Measurements from ENCODE around the gene TTLL13.
"Not testable (repeated sequence)": the region's sequence is repeated elsewhere in the genome, so short reads cannot be mapped to it uniquely, and the experiment has no call there.

The TTLL13 gene

DNA sequence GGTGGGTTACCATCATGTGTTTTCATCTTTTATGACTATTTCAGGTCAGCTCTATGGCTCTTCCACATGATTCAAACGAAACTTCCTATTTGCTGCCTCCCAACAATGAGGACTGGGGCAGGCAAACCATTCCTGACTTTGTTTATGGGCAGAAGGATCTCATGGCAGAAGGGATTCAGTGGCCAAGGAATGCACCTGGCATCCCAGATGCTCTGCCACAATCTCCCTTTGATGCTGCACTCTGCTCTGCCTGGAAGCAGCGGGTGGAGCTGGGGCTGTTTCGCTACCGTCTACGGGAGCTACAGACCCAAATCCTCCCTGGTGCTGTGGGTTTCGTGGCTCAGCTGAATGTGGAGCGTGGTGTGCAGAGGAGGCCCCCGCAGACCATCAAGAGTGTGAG lies 8.5 kb upstream of the TTLL13 start:
- no peak for DNase-seq

DNA sequence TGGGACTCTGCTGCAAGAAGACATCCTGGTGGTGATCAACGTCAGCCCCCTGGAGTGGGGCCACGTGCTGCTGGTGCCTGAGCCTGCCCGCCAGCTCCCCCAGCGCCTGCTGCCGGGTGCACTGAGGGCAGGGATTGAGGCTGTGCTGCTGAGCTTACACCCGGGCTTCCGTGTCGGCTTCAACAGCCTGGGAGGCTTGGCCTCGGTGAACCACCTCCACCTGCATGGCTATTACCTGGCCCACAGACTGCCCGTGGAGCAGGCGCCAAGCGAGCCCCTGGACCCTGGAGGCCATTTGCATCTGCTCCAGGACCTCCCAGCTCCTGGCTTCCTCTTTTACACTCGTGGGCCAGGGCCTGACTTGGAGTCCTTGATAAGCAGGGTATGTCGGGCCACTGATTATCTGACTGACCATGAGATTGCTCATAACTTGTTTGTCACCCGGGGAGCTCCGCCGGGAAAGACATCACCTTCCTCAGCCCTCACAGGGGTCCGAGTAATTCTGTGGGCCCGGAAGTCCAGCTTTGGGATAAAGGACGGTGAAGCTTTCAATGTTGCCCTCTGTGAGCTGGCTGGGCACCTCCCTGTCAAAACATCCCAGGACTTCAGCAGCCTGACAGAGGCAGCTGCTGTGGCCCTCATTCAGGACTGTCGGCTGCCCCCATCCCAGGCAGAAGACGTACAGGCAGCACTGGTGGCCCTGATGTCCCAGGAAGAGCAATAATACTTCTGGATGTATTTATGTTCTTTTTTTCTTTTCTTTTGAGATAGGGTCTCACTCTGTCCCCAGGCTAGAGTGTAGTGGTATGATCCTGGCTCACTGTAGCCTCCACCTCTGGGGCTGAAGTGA lies 7.8 kb upstream of the TTLL13 start:
- DNase-seq = no peak

DNA sequence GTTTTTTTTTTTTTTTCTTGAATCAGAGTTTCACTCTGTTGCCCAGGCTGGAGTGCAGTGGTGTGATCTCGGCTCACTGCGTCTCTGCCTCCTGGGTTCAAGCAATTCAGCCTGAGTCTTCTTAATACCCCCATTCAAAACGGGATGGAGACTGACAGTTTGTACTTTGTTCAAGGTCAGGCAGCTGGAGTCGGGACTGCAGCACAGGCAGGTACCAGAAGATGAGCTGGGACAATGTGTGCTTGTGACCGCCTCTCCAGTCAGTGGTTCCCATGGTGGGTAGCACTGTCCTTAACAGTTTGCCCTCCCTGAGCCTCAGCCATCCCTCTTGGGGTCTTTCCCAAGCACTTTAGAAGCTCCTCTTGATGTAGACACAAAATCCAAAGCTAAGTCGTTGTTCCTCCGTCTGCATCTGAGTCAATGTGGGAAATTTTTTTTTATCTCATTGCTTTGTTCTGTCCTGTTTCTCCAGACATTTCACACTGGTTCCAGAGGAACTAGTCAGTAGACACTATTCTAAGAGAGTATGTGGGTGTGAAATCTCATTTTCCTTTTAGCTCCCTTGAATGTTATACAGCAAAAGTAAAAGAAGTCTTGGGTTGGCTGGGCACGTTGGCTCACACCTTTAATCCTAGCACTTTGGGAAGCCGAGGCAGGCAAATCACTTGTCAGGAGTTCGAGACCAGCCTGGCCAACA lies 5.3 kb upstream of the TTLL13 start:
- DNase-seq = no peak

DNA sequence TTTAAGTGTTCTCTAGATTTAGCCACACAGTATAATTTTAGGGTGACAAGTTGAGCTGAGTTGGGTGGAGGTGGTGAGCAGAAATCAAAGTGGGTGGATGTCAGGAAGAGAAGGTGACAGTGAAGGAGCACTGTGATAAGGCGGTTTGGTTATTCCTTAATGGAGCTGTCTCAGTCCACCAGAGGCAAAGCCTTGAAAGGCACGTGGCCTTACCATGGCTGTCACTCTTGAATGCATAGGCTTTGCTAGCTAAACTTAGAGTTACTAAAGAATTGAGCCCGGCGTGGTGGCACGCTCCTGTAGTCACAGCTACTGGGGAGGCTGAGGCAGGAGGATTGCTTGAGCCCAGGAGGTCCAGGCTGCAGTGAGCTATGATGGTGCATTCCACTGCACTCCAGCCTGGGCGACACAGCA lies 560 bp upstream of the TTLL13 start:
- no peak for DNase-seq

DNA sequence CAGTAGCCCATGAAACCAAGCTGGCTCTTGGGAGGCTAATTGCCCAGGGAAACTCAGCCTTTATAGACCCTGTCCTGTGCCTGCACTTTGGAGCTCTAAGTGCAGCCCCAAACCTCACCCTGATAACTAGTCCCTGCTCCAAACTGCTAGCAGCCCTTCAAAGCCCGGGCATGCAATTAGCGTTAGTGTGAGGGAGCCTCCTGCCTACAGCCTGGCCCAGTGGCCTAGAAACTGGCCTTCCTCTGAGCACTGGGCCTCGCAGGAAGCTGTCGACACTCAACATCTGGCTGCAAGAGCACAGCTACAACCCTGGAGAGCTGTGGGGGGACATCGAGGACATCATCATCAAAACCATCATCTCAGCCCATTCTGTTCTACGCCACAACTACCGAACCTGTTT lies 8.4 kb downstream of the TTLL13 start:
- no peak for DNase-seq

DNA sequence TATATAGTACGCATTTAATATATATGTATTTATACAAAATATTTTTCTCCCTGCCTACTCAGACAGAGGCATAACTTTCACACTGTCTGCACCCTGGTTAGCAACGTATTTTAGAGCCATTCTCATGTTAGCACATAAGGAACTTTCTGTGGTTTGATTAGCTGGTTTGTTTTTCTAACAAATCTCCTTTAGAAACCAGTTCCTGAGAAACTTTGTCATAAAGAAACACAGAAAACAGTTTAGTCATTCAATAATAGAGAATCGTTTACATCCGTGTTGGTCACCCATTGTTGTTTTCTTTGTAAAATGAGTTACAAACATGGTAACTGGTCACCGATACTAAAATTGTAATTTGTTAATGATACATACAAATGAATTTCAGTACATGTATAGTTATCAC lies 10.2 kb downstream of the TTLL13 start:
- DNase-seq = no peak

DNA sequence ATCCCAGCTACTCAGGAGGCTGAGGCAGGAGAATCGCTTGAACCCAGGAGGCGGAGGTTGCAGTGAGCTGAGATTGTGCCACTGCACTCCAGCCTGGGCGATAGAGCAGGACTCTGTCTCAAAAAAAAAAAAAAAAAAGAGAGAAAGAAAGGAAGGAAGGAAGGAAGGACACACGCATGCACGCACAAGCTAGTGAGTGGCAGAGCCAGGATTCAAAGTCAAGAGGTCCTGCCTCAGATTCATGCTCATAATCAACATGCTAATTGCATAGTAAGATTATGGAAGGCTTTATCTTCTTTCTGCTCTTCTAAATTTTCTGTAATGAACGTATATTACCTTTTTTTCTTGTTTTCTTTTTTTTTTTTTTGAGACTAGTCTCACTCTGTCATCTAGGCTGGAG lies 11.4 kb downstream of the TTLL13 start:
- DNase-seq = not testable (repeated sequence)

DNA sequence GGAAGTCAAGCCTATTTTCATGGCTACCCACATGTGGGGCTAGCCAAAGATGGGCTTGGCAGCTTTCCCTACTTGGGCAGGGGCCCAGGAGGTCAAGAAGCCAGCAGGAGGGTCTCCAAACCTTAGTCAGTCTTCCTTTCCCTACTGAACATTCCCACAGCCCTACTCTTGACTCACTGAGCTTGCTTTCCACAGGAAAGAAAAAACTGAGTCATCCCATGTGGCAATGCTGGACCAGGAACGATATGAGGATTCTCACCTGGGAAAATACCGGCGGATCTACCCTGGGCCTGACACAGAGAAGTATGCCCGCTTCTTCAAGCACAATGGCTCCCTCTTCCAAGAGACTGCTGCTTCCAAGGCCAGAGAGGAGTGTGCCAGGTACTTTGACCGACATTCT lies 12.5 kb downstream of the TTLL13 start:
- no peak for DNase-seq

DNA sequence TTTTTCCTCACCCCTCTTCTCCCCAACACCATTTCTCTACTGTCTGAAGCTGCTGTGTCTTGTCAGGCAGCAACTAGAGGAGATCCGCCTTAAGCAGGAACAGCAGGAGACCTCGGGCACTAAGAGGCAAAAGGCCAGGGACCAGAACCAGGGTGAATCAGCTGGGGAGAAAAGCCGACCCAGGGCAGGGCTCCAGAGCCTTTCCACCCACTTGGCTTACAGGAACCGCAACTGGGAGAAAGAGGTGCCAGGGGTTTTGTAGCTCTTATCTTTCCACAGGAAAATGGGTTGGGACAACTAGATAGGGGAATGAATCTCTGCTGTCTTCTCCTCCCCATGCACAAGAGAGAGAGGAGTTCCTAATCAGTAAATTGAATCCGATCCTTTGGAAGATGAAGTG lies 13.1 kb downstream of the TTLL13 start:
- no peak for DNase-seq

DNA sequence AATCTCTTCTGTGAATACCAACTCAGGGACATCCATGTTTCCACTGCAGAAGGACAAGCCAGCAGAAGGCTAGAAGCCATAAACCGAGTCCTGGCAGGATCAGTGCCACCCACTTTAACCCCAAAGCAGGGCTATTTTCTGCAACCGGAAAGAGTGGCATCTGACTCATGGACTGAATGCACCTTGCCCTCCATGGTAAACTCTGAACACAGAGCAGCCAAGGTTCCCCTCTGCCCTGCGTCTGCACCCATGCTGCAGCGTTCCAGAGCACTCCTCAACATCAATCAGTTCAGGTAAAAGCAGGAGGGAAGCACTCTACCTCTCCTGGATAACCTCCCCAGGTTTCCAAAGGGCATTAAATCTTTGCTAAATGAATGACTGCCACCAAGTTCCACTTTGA lies 15.3 kb downstream of the TTLL13 start:
- no peak for DNase-seq

DNA sequence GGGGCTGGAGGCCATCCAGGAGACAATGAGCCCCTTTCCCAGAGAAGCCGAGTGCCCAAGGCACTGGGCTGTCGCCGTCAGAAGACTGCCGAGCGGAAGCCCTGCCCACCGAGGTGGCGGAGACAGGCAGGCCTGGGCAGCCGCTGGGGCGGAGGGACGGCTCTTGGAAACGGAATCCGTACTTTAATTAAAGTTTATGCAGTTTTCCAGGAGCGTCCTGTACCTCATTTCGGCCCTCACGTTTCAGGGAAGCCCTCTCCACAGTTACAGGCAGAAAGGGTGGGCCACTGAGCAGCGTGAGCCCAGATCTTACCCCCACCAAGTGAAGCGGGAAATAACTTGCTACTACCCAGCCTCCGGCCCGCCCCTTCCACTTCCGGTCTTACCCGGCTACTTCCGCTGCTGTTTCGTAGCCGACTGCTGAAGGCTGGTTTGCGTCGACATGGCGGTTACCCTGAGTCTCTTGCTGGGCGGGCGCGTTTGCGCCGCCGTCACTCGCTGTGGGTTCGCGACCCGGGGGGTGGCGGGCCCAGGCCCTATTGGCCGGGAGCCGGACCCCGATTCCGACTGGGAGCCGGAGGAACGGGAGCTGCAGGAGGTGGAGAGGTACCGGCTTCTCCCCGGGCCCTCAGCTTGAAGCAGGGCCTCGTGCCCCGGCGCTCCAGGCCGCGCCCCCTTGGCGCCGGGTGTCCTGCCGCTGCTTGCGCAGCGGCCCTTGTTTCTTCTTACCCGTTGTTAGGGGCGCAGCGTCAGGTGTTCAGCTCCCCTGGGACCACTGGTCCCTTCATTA lies 16.1 kb downstream of the TTLL13 start, which contains the start of gene NGRN:
Gene NGRN, plus strand, starts transcription at position 402 of the 790 bp plus-strand sequence. Its CDS starts 41 bp downstream, at position 443.
- peak; percentile 92 for DNase-seq

DNA sequence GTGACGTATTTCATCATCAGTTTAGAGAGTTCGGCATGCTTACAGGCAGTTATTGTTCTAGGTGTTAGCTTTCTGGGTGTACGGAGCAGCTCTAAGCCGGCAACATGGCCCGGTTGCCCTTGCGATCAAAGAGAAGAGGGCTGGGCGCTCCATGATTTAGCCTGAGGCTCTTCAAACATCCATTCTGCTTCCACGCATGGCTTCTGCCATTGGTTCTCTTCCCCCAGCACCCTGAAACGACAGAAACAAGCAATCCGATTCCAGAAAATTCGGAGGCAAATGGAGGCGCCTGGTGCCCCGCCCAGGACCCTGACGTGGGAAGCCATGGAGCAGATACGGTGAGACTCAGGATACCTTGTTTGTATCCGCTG lies 16.7 kb downstream of the TTLL13 start:
- DNase-seq = peak; percentile 46

DNA sequence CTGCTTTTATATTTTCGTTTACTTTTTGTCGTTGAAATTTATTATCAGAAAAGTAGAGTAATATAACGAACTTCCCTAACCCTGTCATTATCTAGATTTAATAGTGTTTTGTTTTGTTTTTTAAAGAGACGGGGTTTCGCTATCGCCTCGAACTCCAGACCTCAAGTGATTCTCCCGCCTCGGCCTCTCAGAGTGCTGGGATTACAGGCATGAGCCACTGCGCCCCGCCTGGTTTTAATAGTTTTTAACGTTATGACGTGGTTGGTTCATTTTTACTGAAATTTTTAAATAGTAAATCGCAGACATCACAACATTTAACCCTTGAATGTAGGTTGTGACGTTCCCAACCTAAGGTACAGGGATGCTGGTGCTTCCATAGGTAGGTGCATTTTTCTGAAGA lies 17.1 kb downstream of the TTLL13 start:
- DNase-seq = peak; percentile 19

DNA sequence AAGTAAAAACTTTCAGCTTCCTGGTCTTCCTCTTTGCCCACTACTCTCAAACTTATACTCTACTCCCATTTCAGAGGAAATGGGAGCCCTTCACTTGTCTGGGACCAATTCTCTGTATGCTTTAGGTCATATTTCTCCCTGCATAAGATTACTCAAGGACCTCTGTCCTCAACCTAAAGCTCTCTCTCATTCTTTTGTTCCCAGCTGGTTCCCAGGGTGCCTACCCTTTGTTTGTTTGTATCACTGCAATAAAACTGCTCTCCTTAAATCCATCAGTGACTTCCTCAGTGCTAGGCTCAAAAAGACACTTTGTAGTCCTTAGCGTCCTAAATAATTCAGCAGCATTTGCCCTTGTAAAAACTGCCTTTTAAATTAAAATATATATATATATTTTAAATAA lies 19.1 kb downstream of the TTLL13 start:
- DNase-seq = no peak

DNA sequence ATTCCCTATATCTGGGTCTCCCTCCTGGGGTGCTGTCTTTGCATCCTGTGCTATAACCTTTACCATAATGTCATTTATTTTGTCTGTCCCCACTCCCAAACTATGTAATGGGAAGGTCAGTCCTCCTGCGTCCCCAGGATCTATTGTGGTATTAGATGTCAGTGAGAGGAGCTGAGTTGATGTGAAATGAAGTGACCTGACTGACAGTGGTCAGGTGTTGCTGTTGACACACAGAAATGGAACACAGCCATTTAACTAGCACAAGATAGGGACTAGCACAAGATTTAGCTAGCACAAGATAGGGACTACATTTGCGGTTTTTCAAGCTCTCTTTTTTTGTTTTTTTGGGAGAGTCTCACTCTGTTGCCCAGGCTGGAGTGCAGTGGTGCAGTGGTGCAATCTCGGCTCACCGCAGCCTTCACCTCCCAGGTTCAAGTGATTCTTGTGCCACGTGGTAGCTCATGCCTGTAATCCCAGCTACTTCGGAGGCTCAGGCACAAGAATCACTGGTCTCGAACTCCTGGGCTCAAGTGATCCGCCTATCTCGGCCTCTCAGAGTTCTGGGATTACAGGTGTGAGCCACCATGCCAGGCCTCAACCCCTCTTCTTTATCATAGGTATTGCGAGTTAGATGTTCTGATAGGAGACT lies 21.3 kb downstream of the TTLL13 start:
- no peak for DNase-seq

DNA sequence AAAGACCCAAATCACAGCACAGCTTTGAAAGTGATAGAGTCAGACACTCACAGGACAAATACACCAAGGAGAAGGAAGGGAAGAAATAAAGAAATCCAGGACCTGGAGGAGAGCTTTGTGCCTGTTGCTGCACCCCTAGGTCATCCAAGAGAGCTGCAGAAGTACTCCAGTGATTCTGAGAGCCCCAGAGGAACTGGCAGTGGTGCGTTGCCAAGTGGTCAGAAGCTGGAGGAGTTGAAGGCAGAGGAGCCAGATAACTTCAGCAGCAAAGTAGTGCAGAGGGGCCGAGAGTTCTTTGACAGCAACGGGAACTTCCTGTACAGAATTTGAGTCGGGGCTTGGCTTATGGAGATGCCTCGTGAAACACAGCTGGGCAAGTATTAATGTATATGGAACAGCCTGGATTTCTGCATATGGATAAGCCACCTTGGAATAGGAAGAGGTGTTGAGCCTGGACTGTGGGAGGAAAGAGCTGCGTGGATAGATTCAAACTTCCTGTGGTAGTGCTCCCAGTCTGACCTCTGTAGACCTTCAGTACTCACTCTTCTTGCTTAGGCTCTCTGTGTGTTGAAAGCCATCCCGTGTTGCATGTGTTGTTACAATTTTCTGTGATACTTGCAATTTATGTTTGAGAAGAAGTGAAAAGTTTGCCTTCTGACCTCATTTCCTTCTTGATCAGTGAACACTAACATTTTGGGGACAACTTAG lies 22.3 kb downstream of the TTLL13 start:
- no peak for DNase-seq

DNA sequence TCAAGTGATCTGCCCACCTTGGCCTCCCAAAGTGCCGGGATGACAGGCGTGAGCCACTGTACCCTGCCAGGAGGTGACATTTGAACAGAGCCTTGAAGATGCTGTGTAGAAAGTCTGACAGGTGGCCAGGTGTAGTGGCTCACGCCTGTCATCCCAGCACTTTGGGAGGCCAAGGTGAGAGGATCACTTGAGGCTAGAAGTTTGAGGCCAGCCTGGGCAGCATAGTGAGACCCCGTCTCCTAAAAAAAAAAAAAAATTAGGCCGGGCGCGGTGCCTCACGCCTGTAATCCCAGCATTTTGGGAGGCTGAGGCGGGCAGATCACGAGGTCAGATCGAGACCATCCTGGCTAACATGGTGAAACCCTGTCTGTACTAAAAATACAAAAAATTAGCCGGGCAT lies 29.1 kb downstream of the TTLL13 start:
- DNase-seq = not testable (repeated sequence)

DNA sequence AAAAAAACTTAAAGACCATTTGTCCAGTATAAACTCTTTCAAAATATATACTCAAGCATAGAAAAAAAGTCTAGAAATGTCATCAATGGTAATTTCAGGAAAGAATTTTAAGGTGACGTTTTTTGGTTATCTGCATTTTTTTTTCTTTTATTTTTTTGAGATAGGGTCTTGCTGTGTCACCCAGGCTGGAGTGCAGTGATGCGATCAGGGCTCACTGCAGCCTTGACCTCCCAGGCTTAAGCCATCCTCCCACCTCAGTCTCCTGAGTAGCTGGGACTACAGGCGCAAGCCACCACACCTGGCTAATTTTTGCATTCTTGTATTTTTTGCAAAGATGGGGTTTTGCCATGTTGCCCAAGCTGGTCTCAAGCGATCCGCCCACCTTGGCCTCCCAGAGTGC lies 31.4 kb downstream of the TTLL13 start:
- not testable (repeated sequence) for DNase-seq

DNA sequence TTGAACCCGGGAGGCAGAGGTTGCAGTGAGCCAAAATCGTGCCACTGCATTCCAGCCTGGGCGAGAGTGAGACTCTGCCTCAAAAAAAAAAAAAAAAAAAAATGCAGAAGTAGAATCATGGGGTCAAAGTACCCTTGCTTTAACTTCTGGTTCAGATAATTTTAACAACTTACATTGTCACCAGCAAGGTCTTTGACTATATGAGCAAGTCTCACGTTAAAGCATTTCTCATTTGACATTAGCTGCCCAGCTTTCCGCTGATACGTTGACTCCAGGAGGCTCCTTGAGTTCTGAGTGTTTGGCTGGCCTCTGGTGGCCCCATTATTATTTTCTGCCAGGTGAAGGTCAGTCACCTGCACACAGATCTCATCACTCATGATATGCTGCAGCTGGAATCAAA lies 32.3 kb downstream of the TTLL13 start:
- not testable (repeated sequence) for DNase-seq

DNA sequence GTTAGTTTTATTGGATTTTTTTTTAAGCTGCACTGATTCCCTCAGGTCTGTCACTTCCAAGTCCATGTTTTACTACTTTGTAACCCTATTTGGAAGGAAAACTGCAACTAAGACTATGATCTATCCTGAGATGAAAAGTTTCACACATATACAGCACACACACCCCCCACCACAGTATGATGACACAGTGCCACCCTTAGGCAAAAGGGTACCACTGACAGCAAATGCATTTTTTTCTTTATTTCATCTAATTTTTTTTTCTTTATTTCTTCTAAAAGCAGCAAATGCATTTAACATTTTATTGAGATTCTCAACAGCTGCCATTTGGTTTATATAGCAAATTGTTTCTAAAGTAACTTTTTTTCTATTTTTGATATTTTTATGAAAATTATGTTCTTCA lies 37.3 kb downstream of the TTLL13 start:
- DNase-seq = peak; percentile 40

DNA sequence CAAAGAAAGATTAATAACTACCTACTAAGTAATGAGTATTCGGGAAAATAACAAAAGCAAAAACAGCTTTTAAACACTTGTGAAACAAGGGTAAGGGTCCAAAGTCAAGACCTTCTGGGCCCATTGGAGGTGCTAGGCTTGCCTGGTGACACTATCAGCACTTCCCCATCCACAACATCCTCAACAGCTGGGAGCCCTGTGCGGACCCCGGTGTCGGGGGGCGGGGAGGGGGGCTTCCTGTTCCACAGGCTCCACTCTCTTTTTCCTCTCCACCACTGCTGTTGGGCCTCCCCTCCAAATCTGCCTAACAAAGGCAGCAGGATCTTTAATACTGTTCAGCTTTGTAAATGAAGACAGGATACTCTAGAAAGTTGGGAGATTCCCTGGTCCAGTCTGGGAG lies 37.7 kb downstream of the TTLL13 start:
- DNase-seq = no peak

DNA sequence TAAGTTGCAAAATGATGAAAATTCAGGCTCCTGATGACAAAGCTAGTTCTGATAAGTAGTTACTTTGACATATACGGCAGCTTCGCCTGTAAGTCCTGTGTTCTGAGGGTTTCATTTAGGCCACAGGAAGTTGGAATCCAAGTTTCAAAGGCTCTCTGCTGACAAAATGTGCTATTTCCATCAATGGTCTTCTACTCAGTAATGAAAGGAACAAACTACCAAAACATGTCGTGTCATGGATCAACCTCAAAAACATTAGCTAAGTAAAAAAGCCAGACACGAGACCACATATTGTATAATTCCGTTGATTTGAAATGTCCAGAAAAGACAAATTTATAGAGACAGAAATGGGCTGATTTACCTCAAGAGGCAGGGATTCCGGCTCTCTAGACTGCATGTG lies 38.6 kb downstream of the TTLL13 start:
- DNase-seq = no peak
